K562 (cell line): ENCODE measurements around the gene ABL1. TPM values are rescaled to one million over a fixed set of nuclear protein-coding genes. Genes with fewer than 3 reads are reported as not detected.
A peak's percentile ranks its signal among the peaks of the same experiment; 100 is the strongest.

Source experiments
- ATAC-seq: fragments of 200-7000 bp; cut with Tn5 transposase; 3 replicates; pipeline ENCODE4 v1.9.1; 2020; ENCODE audit warnings: moderate library complexity
- BruUV-seq: library from RNA; stranded (reverse); fragments of 400-500 nt; replicated peaks from 2 replicates; lab custom pipeline; 2021; lab: Mats Ljungman, UMichigan
- CTCF ChIA-PET: fragments of 300-600 bp; formaldehyde crosslinking; extraction: SDS; loops from one replicate; lab custom pipeline; 2021; ENCODE audit warnings: low intra/inter-chr PET ratio; lab: Yijun Ruan, JAX
- POLR2A ChIA-PET: fragments of 300-600, 350-650 bp; sonication (Branson Sonifier 250); formaldehyde crosslinking; extraction: SDS; loops from one replicate; lab custom pipeline; 2021; ENCODE audit warnings: antibody characterized with exemption, inconsistent platforms; lab: Yijun Ruan, JAX
- DNase-seq, 4 experiments: peaks; one replicate each; pipeline versions ENCODE4 v3.0.0 to v3.0.0-alpha.2; 2011 to 2018; ENCODE audit warnings: low spot score in 3 of 4, mixed read lengths in 3 of 4; ENCODE audit errors: extremely low read depth in 1 of 4
- FAIRE-seq: peaks from 2 replicates; lab custom pipeline; 2011; peaks lifted over from hg19 to GRCh38; lab: Jason Lieb, UNC
- H2AFZ ChIP-seq: 2 replicates; pipeline ENCODE4 v1.6.0; 2011; ENCODE audit warnings: low read depth, low read length, control low read depth, inconsistent platforms
- H3K27ac ChIP-seq: fragments of 200-600 bp; 3 replicates; pipeline ENCODE4 v1.8.0; 2011; ENCODE audit warnings: low read depth, mild to moderate bottlenecking, control low read depth, inconsistent platforms, low read length, moderate library complexity, mixed read lengths; ENCODE audit errors: extremely low read depth
- H3K27me3 ChIP-seq, 2 experiments: fragments of 300-600 bp in 1 of 2; 2 replicates in 1 of 2; 3 replicates in 1 of 2; pipeline versions ENCODE4 v1.6.0 to v1.8.0; 2011; ENCODE audit warnings: inconsistent platforms in 2 of 2, low read length in 2 of 2, mild to moderate bottlenecking in 1 of 2, mixed read lengths in 1 of 2, moderate library complexity in 1 of 2; ENCODE audit not compliant: control insufficient read depth in 2 of 2, insufficient read depth in 2 of 2
- H3K36me3 ChIP-seq: fragments of 300-600 bp; 3 replicates; pipeline ENCODE4 v1.8.0; 2011; ENCODE audit warnings: mild to moderate bottlenecking, low read length, inconsistent platforms; ENCODE audit not compliant: control insufficient read depth, insufficient read depth
- H3K4me1 ChIP-seq, 2 experiments: fragments of 200-600 bp in 1 of 2; replicated peaks in 1 of 2; 2 replicates in 1 of 2; 3 replicates in 1 of 2; pipeline versions ENCODE4 v1.5.1 to v1.8.0; 2011; ENCODE audit warnings: inconsistent platforms in 2 of 2, low read length in 2 of 2, mild to moderate bottlenecking in 1 of 2, mixed read lengths in 1 of 2, moderate library complexity in 1 of 2; ENCODE audit not compliant: control insufficient read depth in 2 of 2, insufficient read depth in 2 of 2
- H3K4me2 ChIP-seq: 2 replicates; pipeline ENCODE4 v1.6.1; 2011; ENCODE audit warnings: low read length, control low read depth, inconsistent platforms, mixed read lengths; ENCODE audit not compliant: insufficient read depth
- H3K4me3 ChIP-seq: fragments of 200-600 bp; sonication (generic), shearing (Covaris generic); 2 replicates; pipeline ENCODE4 v1.5.1; 2016; ENCODE audit warnings: control low read depth, inconsistent platforms
- H3K79me2 ChIP-seq: fragments of 200-600 bp; 3 replicates; pipeline ENCODE4 v1.8.0; 2011; ENCODE audit warnings: low read length, inconsistent platforms; ENCODE audit not compliant: control insufficient read depth, insufficient read depth
- H3K9ac ChIP-seq, 2 experiments: 2 replicates each; pipeline versions ENCODE4 v1.6.0 to v1.6.1; 2011; ENCODE audit warnings: low read depth in 2 of 2, low read length in 2 of 2, control low read depth in 1 of 2, inconsistent platforms in 1 of 2, mild to moderate bottlenecking in 1 of 2, mixed read lengths in 1 of 2; ENCODE audit not compliant: insufficient read depth in 1 of 2
- H3K9me1 ChIP-seq: one replicate; pipeline ENCODE4 v1.6.0; 2011; ENCODE audit warnings: inconsistent platforms, mild to moderate bottlenecking, low read length, moderate library complexity; ENCODE audit not compliant: control insufficient read depth, insufficient read depth
- H3K9me3 ChIP-seq: replicated peaks from 2 replicates; pipeline ENCODE4 v1.5.1; 2011; ENCODE audit warnings: low read depth, low read length, inconsistent platforms; ENCODE audit not compliant: control insufficient read depth, insufficient read depth
- H4K20me1 ChIP-seq: replicated peaks from 2 replicates; pipeline ENCODE4 v1.6.1; 2011; ENCODE audit warnings: low read length, inconsistent platforms, mixed read lengths; ENCODE audit not compliant: control insufficient read depth, insufficient read depth
- BMI1 ChIP-seq: fragments of 150-350 bp; IDR thresholded peaks from 2 replicates; pipeline ENCODE4 v1.6.1; 2014; ENCODE audit warnings: low read length
- HMGXB4 ChIP-seq: sonication (generic); formaldehyde crosslinking; IDR thresholded peaks from 2 replicates; pipeline ENCODE4 v1.8.1; 2023; ENCODE audit warnings: mild to moderate bottlenecking, missing genetic modification reagents
- MLX ChIP-seq, 2 experiments: fragments of 450-650 bp in 1 of 2; sonication (generic) in 1 of 2; formaldehyde crosslinking; conservative IDR thresholded peaks; 2 replicates each; pipeline versions ENCODE4 v1.4.0 to v1.8.1; 2020 to 2022; ENCODE audit warnings: mild to moderate bottlenecking in 1 of 2, missing genetic modification reagents in 1 of 2
- STAT6 ChIP-seq: sonication (generic); formaldehyde crosslinking; IDR thresholded peaks from 2 replicates; pipeline ENCODE4 v1.8.1; 2023; ENCODE audit warnings: mild to moderate bottlenecking, missing genetic modification reagents
- ZNF280A ChIP-seq: fragments of 450-650 bp; IDR thresholded peaks from 2 replicates; pipeline ENCODE4 v1.6.1; 2018; ENCODE audit warnings: mild to moderate bottlenecking, low read depth; ENCODE audit not compliant: partially characterized antibody
- WGBS: fragments of 100-300 bp; shearing (Covaris generic); methylation state at CpG from one replicate; pipeline ENCODE4 v1.1.6; 2016; ENCODE audit warnings: low coverage, mixed read lengths; ENCODE audit not compliant: insufficient coverage; ENCODE audit errors: missing lambda C conversion rate; 5-methylcytosine and 5-hydroxymethylcytosine counted together
- in situ Hi-C: fragments of 300-500 bp; cut with MboI; formaldehyde crosslinking; loops from 4 replicates; pipeline ENCODE4 v1.15.0; 2018; ENCODE audit warnings: inconsistent platforms, mixed read lengths
- intact Hi-C: fragments of 100-400 bp; cut with micrococcal nuclease; formaldehyde crosslinking; loops from 2 replicates; pipeline ENCODE4 v1.14.2; 2022
- polyA plus RNA-seq, 8 experiments: library from polyadenylated mRNA; depleted of rRNA in 4 of 8; stranded (reverse) in 5 of 8; unstranded in 3 of 8; fragments of >200 nt; fragmentation: Nextera tagmentation in 2 of 8; fragmentation: Illumina TruSeq in 1 of 8; extraction: Ambion mirVana in 2 of 8; extraction: Trizol in 1 of 8; gene quantifications; 2 replicates each; pipeline versions ENCODE4 v1.2.1 to v1.2.3, GENCODE V29; 2011 to 2014; ENCODE audit warnings: inconsistent platforms in 1 of 8, missing spikeins in 1 of 8
- total RNA-seq, 7 experiments: library from RNA; depleted of rRNA in 6 of 7; stranded (reverse); fragments of >200 nt in 6 of 7; fragmentation: Illumina TruSeq in 2 of 7; extraction: Trizol in 2 of 7; gene quantifications; 2 replicates each; pipeline versions ENCODE4 v1.2.1 to v1.2.3, GENCODE V29; 2011 to 2021; ENCODE audit warnings: low replicate concordance in 1 of 7

The ABL1 gene
- total and polyA plus RNA-seq, 9 of the 15 experiments (the other 6 are each of a cell fraction or from before 2014, with no cell fraction given): 1.5 to 130 (median 37.8) TPM

GRCh38 chr9:130870491-130871381 lies 35.7 kb downstream of the ABL1 start:
- in situ Hi-C loops: loop anchor here (5.0 kb wide), 1 partner anchor 127 kb away; no protein-coding TSS in a partner anchor

More at GRCh38 chr9:130870491-130871381, 35.7 kb downstream of the ABL1 start:
- FAIRE-seq: no peak
- peaks cover 52% of the 10 kb centered on the region for H4K20me1 ChIP-seq
- no peaks in the 10 kb centered on the region for H3K79me2 ChIP-seq
- H3K27me3 ChIP-seq: no peaks in the 10 kb centered on the region
- no peak overlapping the region for H3K4me3 ChIP-seq
- CTCF ChIA-PET: interaction anchor here (0.6 to 13.1 kb wide), 11 partner anchors 21 to 225 kb away, joined by 3 to 201 read pairs (median 5); partner anchors contain the start of gene FIBCD1
- peak in 1 of 4 experiments; percentile 54 for DNase-seq
- peaks cover 3% of the 10 kb centered on the region for H3K9me1 ChIP-seq
- H3K4me1 ChIP-seq: no peaks in the 10 kb centered on the region; a peak in 1 of 5 replicates
- intact Hi-C loops: loop anchor here (1.0 kb wide), 3 partner anchors 71 to 176 kb away; no protein-coding TSS in a partner anchor
- no peaks in the 10 kb centered on the region for H3K9me3 ChIP-seq
- TF ChIP-seq STAT6 (CRISPR knock-in tag): 0 out of 2 replicates have a peak, but pooled peaks have one; percentile 67
- TF ChIP-seq HMGXB4: peak; percentile 77
- 0 out of 4 replicates have a peak, but pooled peaks of 1 of the 2 experiments have one; percentile 10 for TF ChIP-seq MLX (CRISPR knock-in tag; conservative IDR thresholded peaks at IDR 0.05)
- TF ChIP-seq BMI1: no peak
- no peak for TF ChIP-seq ZNF280A
- no peak overlapping the region for H3K27ac ChIP-seq
- H3K4me2 ChIP-seq: no peak overlapping the region
- 73% methylated on average over 17 of the region's 17 CpGs for WGBS
- POLR2A ChIA-PET: interaction anchor here (0.7 to 15.4 kb wide), 30 partner anchors 8 to 223 kb away, joined by 3 to 220 read pairs (median 6); no protein-coding TSS in a partner anchor
- BruUV-seq: no TSS peak
- H3K36me3 ChIP-seq: peaks cover 55% of the 10 kb centered on the region
- peak overlapping the region in 1 of 2 experiments; percentile 4; a peak in 1 of 4 replicates for H3K9ac ChIP-seq
- ATAC-seq: no peak
- no peak overlapping the region for H2AFZ ChIP-seq
